Neural crest cell (in vitro differentiated cells): ENCODE data around the gene DOCK11. TPM values are rescaled to one million over a fixed set of nuclear protein-coding genes. Genes with fewer than 3 reads are reported as not detected.

Source experiments
- DNase-seq: peaks from one replicate; pipeline ENCODE4 v3.0.0; 2021; ENCODE audit warnings: low read depth, mixed read lengths, low spot score
- H3K27ac Mint-ChIP-seq: one replicate; pipeline ENCODE4 v1.8.0; 2021; ENCODE audit warnings: mild to moderate bottlenecking, mixed read lengths; ENCODE audit not compliant: unreplicated experiment
- H3K27me3 Mint-ChIP-seq: 2 replicates; pipeline ENCODE4 v1.8.0; 2021; ENCODE audit warnings: low read depth, mild to moderate bottlenecking, mixed read lengths
- H3K36me3 Mint-ChIP-seq: 2 replicates; pipeline ENCODE4 v1.8.0; 2021; ENCODE audit warnings: low read depth, mild to moderate bottlenecking, mixed read lengths
- H3K4me1 Mint-ChIP-seq: 2 replicates; pipeline ENCODE4 v1.8.0; 2021; ENCODE audit warnings: mixed read lengths
- H3K4me3 Mint-ChIP-seq: one replicate; pipeline ENCODE4 v1.8.0; 2021; ENCODE audit warnings: mild to moderate bottlenecking, mixed read lengths
- H3K9me3 Mint-ChIP-seq: 2 replicates; pipeline ENCODE4 v1.8.0; 2021; ENCODE audit warnings: mixed read lengths
- CTCF ChIP-seq: fragments of 200-600 bp; sonication (generic); conservative IDR thresholded peaks from 2 replicates; pipeline ENCODE4 v1.5.0; 2021; ENCODE audit warnings: antibody characterized with exemption, mild to moderate bottlenecking
- total RNA-seq: library from RNA; stranded (reverse); gene quantifications from 2 replicates; pipeline ENCODE4 v1.2.1, GENCODE V29; 2021

DOCK11 gene
- total RNA-seq, 1 donor from 2014 or later = 14.6 TPM

- peaks cover 7% of the 10 kb centered on the region for H3K4me1 Mint-ChIP-seq
- DNase-seq = no peak
- no peaks in the 10 kb centered on the region for H3K36me3 Mint-ChIP-seq
- H3K9me3 Mint-ChIP-seq = peaks cover 6% of the 10 kb centered on the region
- H3K4me3 Mint-ChIP-seq = no peak overlapping the region
- TF ChIP-seq CTCF = no peak
- H3K27ac Mint-ChIP-seq = no peak overlapping the region
- no peaks in the 10 kb centered on the region for H3K27me3 Mint-ChIP-seq
Measured at GRCh38 chrX:118521435-118521834, 25.8 kb downstream of the DOCK11 start.

- peaks cover 8% of the 10 kb centered on the region for H3K4me1 Mint-ChIP-seq
- H3K27me3 Mint-ChIP-seq = no peaks in the 10 kb centered on the region
- no peak overlapping the region for H3K27ac Mint-ChIP-seq
- H3K9me3 Mint-ChIP-seq = peaks cover 6% of the 10 kb centered on the region
- no peak for DNase-seq
- no peak for TF ChIP-seq CTCF
- H3K36me3 Mint-ChIP-seq = no peaks in the 10 kb centered on the region
- no peak overlapping the region for H3K4me3 Mint-ChIP-seq
Measured at GRCh38 chrX:118522230-118522926, 26.8 kb downstream of the DOCK11 start.

- no peaks in the 10 kb centered on the region for H3K36me3 Mint-ChIP-seq
- no peak for DNase-seq
- H3K4me3 Mint-ChIP-seq = no peak overlapping the region
- H3K27me3 Mint-ChIP-seq = no peaks in the 10 kb centered on the region
- peaks cover 17% of the 10 kb centered on the region for H3K4me1 Mint-ChIP-seq
- no peak overlapping the region for H3K27ac Mint-ChIP-seq
- no peak for TF ChIP-seq CTCF
- peaks cover 6% of the 10 kb centered on the region for H3K9me3 Mint-ChIP-seq
Measured at GRCh38 chrX:118523920-118524319, 28.3 kb downstream of the DOCK11 start.

GRCh38 chrX:118524344-118524743 lies 28.7 kb downstream of the DOCK11 start:
- Mint-ChIP-seq H3K36me3 (peaks cover 2% of the 10 kb centered on the region), H3K4me1 (peaks cover 17% of the 10 kb centered on the region), H3K27ac (no peak overlapping the region), H3K9me3 (peaks cover 8% of the 10 kb centered on the region), H3K27me3 (no peaks in the 10 kb centered on the region), H3K4me3 (no peak overlapping the region)
- no peak for DNase-seq
- TF ChIP-seq CTCF = no peak

- Mint-ChIP-seq H3K27me3 (no peaks in the 10 kb centered on the region), H3K4me3 (no peak overlapping the region), H3K36me3 (peaks cover 3% of the 10 kb centered on the region), H3K27ac (no peak overlapping the region), H3K9me3 (peaks cover 10% of the 10 kb centered on the region), H3K4me1 (peaks cover 18% of the 10 kb centered on the region)
- no peak for TF ChIP-seq CTCF
- DNase-seq = no peak
Measured at GRCh38 chrX:118525174-118525730, 29.6 kb downstream of the DOCK11 start.
